Astrocyte (in vitro differentiated cells and primary cell): ENCODE measurements around the gene PRG3. TPM values are rescaled to one million over a fixed set of nuclear protein-coding genes. Genes with fewer than 3 reads are reported as not detected.
"Not testable (repeated sequence)": the region's sequence is repeated elsewhere in the genome, so short reads cannot be mapped to it uniquely, and the experiment has no call there.

ENCODE experiments used
- DNase-seq: peaks from one replicate; pipeline ENCODE4 v3.0.0-alpha.2; 2010; ENCODE audit warnings: low read depth
- FAIRE-seq: peaks from 2 replicates; lab custom pipeline; 2011; peaks lifted over from hg19 to GRCh38; lab: Jason Lieb, UNC
- H2AFZ ChIP-seq: 2 replicates; pipeline ENCODE4 v1.6.0; 2012; ENCODE audit warnings: low read depth, low read length, inconsistent platforms
- H3K27ac ChIP-seq: 2 replicates; pipeline ENCODE4 v1.5.1; 2011; ENCODE audit warnings: low read depth, low read length, inconsistent platforms
- H3K27me3 ChIP-seq: 2 replicates; pipeline ENCODE4 v1.6.0; 2011; ENCODE audit warnings: low read length, inconsistent platforms; ENCODE audit not compliant: insufficient read depth
- H3K36me3 ChIP-seq: 2 replicates; pipeline ENCODE4 v1.5.1; 2011; ENCODE audit warnings: low read length, inconsistent platforms; ENCODE audit not compliant: insufficient read depth
- H3K4me1 ChIP-seq: 2 replicates; pipeline ENCODE4 v1.5.1; 2011; ENCODE audit warnings: low read length, inconsistent platforms; ENCODE audit not compliant: insufficient read depth
- H3K4me2 ChIP-seq: 2 replicates; pipeline ENCODE4 v1.6.0; 2012; ENCODE audit warnings: low read length, inconsistent platforms
- H3K4me3 ChIP-seq: 2 replicates; pipeline ENCODE4 v1.5.1; 2011; ENCODE audit warnings: low read depth, mild to moderate bottlenecking, low read length, inconsistent platforms; ENCODE audit not compliant: insufficient read depth
- H3K79me2 ChIP-seq: 2 replicates; pipeline ENCODE4 v1.6.0; 2012; ENCODE audit warnings: mild to moderate bottlenecking, low read length, inconsistent platforms; ENCODE audit not compliant: insufficient read depth
- H3K9ac ChIP-seq: 2 replicates; pipeline ENCODE4 v1.6.0; 2012; ENCODE audit warnings: mild to moderate bottlenecking, low read length, inconsistent platforms
- H3K9me3 ChIP-seq: 2 replicates; pipeline ENCODE4 v1.5.1; 2012; ENCODE audit warnings: low read depth, mild to moderate bottlenecking, low read length, inconsistent platforms; ENCODE audit not compliant: insufficient read depth
- H4K20me1 ChIP-seq: 2 replicates; pipeline ENCODE4 v1.6.0; 2012; ENCODE audit warnings: low read length, inconsistent platforms; ENCODE audit not compliant: insufficient read depth
- H3K27ac Mint-ChIP-seq: one replicate; pipeline ENCODE4 v1.8.0; 2021; ENCODE audit warnings: mild to moderate bottlenecking, mixed read lengths; ENCODE audit not compliant: unreplicated experiment
- H3K27me3 Mint-ChIP-seq: one replicate; pipeline ENCODE4 v1.8.0; 2021; ENCODE audit warnings: low read depth, mixed read lengths; ENCODE audit not compliant: unreplicated experiment
- H3K36me3 Mint-ChIP-seq: one replicate; pipeline ENCODE4 v1.8.0; 2021; ENCODE audit warnings: low read depth, mixed read lengths; ENCODE audit not compliant: unreplicated experiment
- H3K4me1 Mint-ChIP-seq: one replicate; pipeline ENCODE4 v1.8.0; 2021; ENCODE audit warnings: low read depth, mixed read lengths; ENCODE audit not compliant: unreplicated experiment
- H3K4me3 Mint-ChIP-seq: one replicate; pipeline ENCODE4 v1.8.0; 2021; ENCODE audit warnings: mild to moderate bottlenecking, moderate library complexity, mixed read lengths; ENCODE audit not compliant: unreplicated experiment
- H3K9me3 Mint-ChIP-seq: one replicate; pipeline ENCODE4 v1.8.0; 2021; ENCODE audit warnings: mild to moderate bottlenecking, mixed read lengths; ENCODE audit not compliant: unreplicated experiment
- CTCF ChIP-seq: IDR thresholded peaks from 2 replicates; pipeline ENCODE4 v1.5.1; 2011; ENCODE audit warnings: low read depth, mild to moderate bottlenecking, inconsistent platforms, low read length, moderate library complexity; ENCODE audit not compliant: insufficient read depth
- EZH2 ChIP-seq: IDR thresholded peaks from 2 replicates; pipeline ENCODE4 v1.6.1; 2012; ENCODE audit warnings: mild to moderate bottlenecking, low read length, inconsistent platforms; ENCODE audit not compliant: insufficient read depth
- total RNA-seq: library from RNA; stranded (reverse); gene quantifications from 2 replicates; pipeline ENCODE4 v1.2.1, GENCODE V29; 2021

The PRG3 gene
- total RNA-seq, 1 donor from 2014 or later: not detected

DNA sequence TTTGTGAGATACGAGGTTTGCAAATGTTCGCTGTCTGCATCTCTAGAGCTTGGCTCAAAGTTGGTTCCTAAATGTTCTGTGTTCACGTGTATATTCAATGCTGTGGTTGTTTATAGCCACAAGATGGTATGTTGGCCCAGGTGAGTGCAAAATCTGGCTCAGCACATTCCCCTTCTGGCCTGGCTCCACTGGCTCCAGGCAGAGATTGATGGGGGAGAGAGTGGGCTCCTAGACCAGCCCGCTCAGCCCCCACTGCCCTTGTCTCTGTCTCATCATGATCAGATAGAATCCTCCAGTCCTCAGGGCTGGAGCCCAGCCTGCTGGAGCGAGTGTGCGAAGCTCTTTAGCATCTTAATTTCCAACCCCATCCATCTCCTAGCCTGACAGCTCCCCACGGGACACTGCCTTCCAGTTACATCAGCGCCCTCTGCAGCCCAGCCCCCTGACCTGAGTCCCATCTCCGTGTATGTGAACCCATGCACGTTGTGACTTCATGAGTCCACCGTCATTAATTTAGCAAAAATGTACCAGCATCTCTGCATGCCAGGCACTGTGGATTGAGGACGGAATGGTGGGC is 40.8 kb downstream of the PRG3 start:
- H2AFZ ChIP-seq: no peak overlapping the region
- H3K9ac ChIP-seq: no peak overlapping the region
- H3K27me3 ChIP-seq: peaks cover 15% of the 10 kb centered on the region
- no peak for FAIRE-seq
- H3K4me3 Mint-ChIP-seq: no peak overlapping the region
- peaks cover 13% of the 10 kb centered on the region for H3K79me2 ChIP-seq
- peaks cover 4% of the 10 kb centered on the region for H3K4me1 Mint-ChIP-seq
- no peak overlapping the region for H3K27ac ChIP-seq
- no peaks in the 10 kb centered on the region for H3K36me3 ChIP-seq
- H3K36me3 Mint-ChIP-seq: no peaks in the 10 kb centered on the region
- H3K27me3 Mint-ChIP-seq: peaks cover 23% of the 10 kb centered on the region
- no peak overlapping the region for H3K4me2 ChIP-seq
- DNase-seq: no peak
- no peaks in the 10 kb centered on the region for H3K9me3 Mint-ChIP-seq
- no peaks in the 10 kb centered on the region for H3K9me3 ChIP-seq
- no peak for TF ChIP-seq EZH2
- TF ChIP-seq CTCF: no peak
- no peak overlapping the region for H3K27ac Mint-ChIP-seq
- H3K4me1 ChIP-seq: peaks cover 6% of the 10 kb centered on the region
- H4K20me1 ChIP-seq: no peaks in the 10 kb centered on the region
- H3K4me3 ChIP-seq: no peak overlapping the region

DNA sequence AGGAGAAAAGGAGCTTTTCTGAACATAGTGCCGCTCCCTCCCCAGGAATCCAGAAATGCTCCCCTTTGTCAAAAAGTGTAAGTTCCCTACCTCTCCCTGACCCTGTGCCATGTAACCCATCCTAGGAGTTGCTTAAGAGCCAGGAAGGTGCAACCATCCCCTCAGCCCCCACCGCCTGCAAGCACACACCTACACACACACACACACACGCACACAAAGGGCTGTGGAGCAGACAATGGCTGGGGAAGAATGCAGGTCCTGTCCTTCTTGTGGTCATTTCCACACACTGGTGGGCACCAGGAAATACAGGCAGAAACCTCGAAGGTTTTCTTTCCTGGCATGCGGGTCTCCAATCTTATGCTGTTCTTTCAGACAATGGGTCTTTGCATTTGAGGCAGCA is 41.6 kb downstream of the PRG3 start:
- Mint-ChIP-seq H3K9me3 (no peaks in the 10 kb centered on the region), H3K4me1 (peaks cover 7% of the 10 kb centered on the region), H3K4me3 (no peak overlapping the region), H3K27ac (no peak overlapping the region), H3K27me3 (peaks cover 23% of the 10 kb centered on the region), H3K36me3 (no peaks in the 10 kb centered on the region)
- TF ChIP-seq EZH2 (no peak), CTCF (no peak)
- H3K27me3 ChIP-seq: peaks cover 15% of the 10 kb centered on the region
- no peak overlapping the region for H3K4me2 ChIP-seq
- no peak overlapping the region for H3K4me3 ChIP-seq
- H3K9ac ChIP-seq: no peak overlapping the region
- no peak overlapping the region for H3K27ac ChIP-seq
- DNase-seq (no peak), FAIRE-seq (no peak)
- no peaks in the 10 kb centered on the region for H3K36me3 ChIP-seq
- H2AFZ ChIP-seq: no peak overlapping the region
- H4K20me1 ChIP-seq: peaks cover 1% of the 10 kb centered on the region
- H3K4me1 ChIP-seq: peaks cover 10% of the 10 kb centered on the region
- peaks cover 21% of the 10 kb centered on the region for H3K79me2 ChIP-seq
- no peaks in the 10 kb centered on the region for H3K9me3 ChIP-seq

GRCh38 chr11:57338142-57338541 is 42.8 kb downstream of the PRG3 start, which contains the start of gene P2RX3:
P2RX3 (plus strand) TSS chr11:57338352; CDS start chr11:57338551, 199 bp downstream.
- H3K36me3 ChIP-seq: peaks cover 5% of the 10 kb centered on the region
- TF ChIP-seq CTCF (no peak), EZH2 (no peak)
- Mint-ChIP-seq H3K4me3 (no peak within 1 kb of the TSS), H3K36me3 (no peaks in the 10 kb centered on the region), H3K4me1 (peaks cover 7% of the 10 kb centered on the region), H3K9me3 (no peaks in the 10 kb centered on the region), H3K27ac (no peak within 1 kb of the TSS), H3K27me3 (peaks cover 23% of the 10 kb centered on the region)
- H4K20me1 ChIP-seq: peaks cover 6% of the 10 kb centered on the region
- H3K27me3 ChIP-seq: peaks cover 15% of the 10 kb centered on the region
- H3K79me2 ChIP-seq: peaks cover 33% of the 10 kb centered on the region
- no peak within 1 kb of the TSS for H3K4me3 ChIP-seq
- no peak within 1 kb of the TSS for H3K9ac ChIP-seq
- H3K27ac ChIP-seq: no peak within 1 kb of the TSS
- H3K9me3 ChIP-seq: no peaks in the 10 kb centered on the region
- peaks cover 15% of the 10 kb centered on the region for H3K4me1 ChIP-seq
- no peak for FAIRE-seq
- no peak within 1 kb of the TSS for H3K4me2 ChIP-seq
- H2AFZ ChIP-seq: no peak within 1 kb of the TSS
- no peak for DNase-seq

DNA sequence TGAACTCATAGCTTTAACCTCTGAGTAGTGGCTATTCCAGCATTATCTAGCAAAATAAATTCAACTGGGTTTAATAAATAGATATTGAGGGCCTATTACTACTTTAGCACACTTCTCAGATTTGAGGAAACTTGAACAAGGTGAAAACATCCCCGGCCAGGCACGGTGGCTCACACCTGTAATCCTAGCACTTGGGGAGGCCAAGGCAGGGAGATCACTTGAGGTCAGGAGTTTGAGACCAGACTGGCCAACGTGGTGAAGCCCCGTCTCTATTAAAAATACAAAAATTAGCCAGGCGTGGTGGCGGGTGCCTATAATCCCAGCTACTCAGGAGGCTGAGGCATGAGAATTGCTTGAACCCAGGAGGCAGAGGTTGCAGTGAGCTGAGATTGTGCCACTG is 44.1 kb downstream of the PRG3 start:
- H3K9me3 ChIP-seq, H3K4me2 ChIP-seq, H3K4me1 Mint-ChIP-seq, FAIRE-seq, H4K20me1 ChIP-seq, H2AFZ ChIP-seq, H3K4me3 ChIP-seq, H3K9ac ChIP-seq, DNase-seq, H3K9me3 Mint-ChIP-seq, H3K27ac ChIP-seq, H3K36me3 Mint-ChIP-seq: not testable (repeated sequence)
- Mint-ChIP-seq H3K4me3 (peak overlapping the region; percentile 94), H3K27me3 (peaks cover 19% of the 10 kb centered on the region), H3K27ac (peak overlapping the region; percentile 99)
- Histone ChIP-seq H3K79me2 (peaks cover 45% of the 10 kb centered on the region), H3K36me3 (peaks cover 16% of the 10 kb centered on the region), H3K27me3 (peaks cover 15% of the 10 kb centered on the region), H3K4me1 (peaks cover 15% of the 10 kb centered on the region)
